ENCODE results near the gene TMUB2.
"Not testable (repeated sequence)": the region's sequence is repeated elsewhere in the genome, so short reads cannot be mapped to it uniquely, and the experiment has no call there.

Gene TMUB2

DNA sequence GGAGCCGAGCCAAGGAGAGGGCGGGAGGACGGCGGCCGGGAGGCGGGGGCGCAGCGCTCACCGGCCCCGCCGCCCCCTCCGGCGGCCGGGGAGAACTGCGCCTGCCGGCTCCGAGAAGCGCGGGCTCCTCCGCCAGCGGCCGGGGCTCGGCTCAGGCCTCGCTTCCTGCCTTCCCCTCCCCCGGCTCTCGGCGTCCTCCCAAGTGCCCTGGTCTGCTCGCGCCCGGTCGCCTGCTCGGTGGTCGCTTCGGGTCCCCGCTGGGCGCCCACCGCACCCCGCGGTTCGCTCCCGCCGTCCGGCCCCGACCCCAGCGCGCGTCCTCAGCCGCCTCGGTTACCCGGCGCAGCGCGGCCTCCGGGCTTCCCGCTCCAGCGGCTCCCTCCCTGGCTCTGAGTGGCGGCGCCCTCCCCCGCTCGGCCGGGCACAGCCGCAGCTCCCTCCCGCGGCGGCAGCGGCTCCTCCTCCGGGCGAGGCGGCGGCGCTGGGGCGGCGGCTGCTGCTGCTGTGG, 32.4 kb downstream of the TMUB2 start:
- DNase-seq (ENCODE audit: low read depth in 2 of 2), result no peak

DNA sequence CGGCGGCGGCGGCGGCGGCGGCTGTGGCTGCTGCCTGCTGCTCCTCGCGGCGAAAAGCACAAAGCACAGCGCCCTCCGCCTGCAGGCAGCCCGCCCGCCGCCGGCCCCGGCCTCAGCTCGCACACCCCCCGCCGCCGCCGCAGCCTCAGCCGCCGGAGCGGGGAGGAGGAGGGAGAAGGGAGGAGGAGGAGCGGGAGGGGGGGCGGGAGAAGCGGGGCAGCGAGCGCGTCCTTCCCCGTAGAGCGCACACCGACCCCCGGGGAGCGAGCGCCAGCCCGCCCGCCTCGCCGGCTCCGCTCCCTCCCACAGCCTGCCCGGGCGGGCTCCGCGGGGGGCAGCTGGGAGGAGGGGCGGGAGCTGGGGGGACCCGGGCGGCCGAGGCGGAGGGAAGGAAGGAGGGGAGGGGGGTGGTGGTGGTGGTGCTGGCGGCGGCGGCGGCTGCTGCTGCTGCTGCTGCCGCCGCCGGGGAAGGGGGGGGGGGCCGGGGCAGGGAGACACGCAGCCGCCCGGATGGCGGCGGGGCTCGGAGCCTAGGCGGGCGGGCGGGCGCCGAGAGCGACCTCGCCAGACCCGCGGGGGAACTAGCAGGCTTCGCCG, 32.9 kb downstream of the TMUB2 start, which contains the start of gene UBTF:
Gene UBTF (minus strand): TSS at position 60 of the 597 bp plus-strand sequence. CDS start 1,446 bp downstream, outside the sequence.
- DNase-seq (ENCODE audit: low read depth in 2 of 2), result no peak

DNA sequence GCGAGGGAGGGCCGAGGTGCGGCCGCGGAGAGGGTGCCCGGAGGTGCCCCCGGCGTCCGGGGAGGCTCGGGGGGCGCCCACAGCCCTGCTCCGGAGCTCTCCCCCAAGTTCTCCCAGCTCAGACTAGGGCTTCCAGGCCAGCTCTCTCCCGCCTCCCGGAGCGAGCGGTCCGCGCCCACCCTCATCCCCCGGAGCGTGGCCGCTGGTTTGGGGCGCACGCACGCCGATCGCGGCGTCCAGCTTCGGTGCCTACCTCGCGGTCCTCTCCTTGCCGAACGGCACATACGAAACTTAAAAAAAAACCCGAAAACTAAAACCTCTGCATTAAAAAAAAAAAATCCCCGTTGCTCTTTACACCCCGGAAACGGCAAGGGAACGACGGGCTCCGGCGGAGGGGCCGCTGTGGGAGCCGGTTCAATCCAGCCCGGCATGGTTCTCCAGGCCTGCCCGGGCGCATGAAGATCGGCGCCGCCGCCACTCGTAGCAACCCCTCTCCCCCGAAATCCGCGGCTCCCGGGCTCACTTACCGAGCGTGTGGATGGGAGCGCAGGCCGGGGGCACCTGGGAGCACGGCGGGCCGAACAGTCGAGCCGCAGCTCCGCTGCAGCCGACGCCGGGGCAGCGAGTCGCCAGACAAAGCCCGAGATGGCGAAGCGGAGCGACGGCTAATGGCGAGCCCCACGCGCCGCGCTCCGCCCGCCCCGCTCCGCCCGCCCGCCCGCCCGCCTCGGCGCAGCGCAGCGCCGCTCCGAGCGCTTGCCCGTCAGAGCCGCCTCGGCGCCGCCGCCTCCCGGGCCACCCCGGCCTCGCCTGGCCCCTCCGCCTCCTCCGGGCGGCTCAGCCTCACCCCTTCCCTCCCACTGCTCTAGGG, 33.7 kb downstream of the TMUB2 start:
- DNase-seq (ENCODE audit: low read depth in 2 of 2), result no peak

DNA sequence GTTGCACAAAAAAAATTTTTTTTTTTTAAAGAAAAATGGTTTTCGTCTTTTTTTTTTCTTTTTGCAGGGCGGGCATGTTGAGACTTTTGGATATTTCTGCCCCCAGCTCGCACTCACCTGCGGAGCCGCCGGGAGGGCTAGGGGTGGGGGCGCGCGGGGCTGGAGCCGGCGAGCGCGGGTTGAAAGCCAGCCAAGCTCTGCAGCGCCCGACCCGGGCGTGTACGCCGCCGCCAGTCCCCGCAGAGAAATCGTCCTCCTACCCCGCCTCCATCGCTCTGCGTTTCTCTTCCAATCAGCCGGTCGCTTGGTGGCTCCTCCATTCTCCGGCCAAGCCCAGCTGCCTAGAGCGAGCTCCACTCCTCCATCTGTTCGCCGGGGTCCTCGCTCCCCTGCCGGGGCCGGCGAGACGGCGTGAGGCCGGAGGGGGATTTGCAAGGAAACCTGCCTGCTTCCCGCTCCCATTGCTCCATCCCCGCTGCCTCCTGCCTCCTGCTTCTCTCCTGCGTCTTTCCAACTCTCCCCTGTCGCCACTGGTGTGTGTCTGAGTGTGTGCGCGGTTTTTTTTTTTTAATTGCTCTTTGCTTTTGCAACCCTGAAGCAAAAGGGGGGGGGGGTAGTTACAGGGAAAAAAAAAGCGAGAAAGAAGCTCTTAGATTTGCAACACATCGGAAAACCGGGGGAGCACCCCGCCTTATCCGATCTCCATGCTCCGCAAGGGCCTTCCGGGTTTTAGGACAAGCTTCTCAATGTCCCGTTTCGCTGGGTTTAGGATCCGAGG, 34.5 kb downstream of the TMUB2 start:
- no peak for DNase-seq (ENCODE audit: low read depth in 2 of 2)

DNA sequence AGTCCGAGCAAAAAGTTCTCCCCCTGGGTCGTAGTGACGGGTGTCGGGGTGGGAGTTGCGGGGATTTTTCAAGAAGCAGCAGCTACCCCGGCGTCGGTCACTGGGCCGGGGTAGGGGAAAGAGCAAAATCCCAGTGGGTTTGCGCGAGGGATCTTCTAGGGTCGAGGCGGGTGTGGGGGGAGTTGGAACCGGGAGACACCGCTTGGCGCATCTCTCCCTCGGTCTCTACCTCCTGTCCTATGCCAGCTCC, 35.0 kb downstream of the TMUB2 start:
- no peak for DNase-seq (ENCODE audit: low read depth in 2 of 2)

DNA sequence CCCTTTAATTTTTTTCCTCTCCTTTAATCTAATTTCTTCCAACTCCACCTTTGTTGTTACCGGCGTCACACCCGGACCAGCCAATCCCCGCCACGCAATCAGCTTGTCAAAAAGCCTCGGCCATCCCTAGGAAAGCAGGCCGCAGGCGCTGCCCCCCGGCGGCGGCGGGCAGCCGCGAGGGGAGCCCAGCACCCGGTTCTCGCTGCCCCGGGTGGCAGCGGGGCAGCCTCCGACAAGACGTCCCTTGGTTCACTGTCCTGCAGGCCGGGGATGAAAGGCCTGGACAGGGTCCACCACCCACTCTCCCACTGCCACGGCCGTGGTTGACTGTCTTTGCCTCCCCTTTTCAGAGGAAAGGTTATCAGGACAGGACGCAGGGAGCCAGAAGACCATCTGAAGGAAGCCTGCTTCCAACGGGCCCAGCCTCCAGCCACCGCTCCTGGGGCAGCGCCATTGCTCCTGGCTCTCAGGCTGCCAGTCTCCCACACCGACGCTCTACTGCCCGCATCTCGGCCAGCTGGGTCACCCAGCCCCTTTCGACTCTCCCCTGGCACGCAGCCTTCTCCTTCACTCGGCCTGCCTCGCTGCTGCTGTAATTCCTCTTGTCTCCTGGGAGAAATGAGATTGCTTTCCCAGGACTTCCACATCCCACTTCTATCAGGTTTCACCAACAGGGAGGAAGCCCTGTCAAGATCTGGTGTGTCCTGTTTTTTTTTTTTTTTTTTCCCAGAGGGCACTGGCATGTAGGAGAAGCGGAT, 35.5 kb downstream of the TMUB2 start:
- no peak for DNase-seq (ENCODE audit: low read depth in 2 of 2)

DNA sequence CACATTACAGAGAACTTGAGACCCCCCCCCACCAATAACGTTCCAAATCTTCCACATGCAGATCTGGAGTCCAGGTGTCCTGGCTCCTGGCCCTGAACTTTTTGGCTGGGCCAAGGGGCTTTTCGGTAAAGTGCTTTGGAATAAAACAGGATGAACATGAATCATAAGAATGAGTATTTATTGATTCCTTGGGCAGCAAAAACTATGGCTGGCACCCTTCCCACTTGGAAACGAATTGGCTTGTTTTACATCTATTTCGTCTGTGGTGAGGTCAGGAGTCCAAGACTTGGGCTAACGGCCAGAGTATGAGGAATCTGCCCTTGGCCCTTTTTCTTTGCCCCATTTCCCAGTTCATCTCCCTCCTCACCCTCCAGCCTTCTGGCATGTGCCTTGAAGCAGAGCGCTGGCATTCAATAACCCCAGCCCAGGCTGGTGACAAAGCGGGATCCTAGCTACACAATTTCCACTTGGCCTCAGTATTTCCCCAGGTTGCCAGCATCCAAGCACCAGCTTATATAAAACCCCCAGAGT, 36.8 kb downstream of the TMUB2 start:
- DNase-seq (ENCODE audit: low read depth in 2 of 2), result no peak

DNA sequence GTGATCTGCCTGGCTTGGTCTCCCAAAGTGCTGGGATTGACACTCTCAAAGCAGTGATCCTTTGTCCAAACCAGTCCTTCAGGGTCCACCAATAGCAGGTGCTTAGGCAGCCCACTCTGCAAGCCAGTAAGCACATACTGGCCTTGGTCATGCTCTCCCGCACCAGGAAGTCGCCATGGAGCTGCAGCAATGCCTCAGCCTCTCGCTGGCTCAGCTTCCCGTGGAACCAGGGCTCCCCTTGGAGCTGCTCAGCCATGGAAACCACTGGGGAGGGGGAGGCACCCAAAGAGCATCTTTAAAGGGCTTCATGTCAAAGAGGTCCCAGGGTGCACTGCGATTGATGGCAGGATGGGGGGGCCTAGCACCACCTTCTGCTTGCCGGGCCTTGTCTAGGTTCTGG, 42.3 kb downstream of the TMUB2 start:
- no peak for DNase-seq (ENCODE audit: low read depth in 2 of 2)

DNA sequence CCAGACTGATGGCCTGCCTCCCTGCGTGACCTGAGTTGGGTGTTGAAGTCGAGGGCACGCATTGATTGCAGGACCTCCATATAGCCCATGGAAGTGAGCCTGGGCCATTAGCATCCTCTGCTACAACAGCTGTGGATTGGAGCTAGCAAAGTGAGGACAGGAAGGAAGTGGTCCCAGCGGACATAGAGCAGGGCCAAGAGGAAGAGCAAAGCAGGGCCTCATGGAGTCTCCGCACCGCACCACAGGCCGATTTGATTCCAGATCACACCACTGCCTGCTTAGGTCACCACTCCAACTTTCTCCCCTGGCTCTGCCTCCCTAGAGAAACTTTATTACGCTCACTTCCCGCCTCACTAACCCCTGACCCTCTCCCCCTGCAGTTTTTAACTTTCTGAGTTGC, 43.4 kb downstream of the TMUB2 start:
- no peak for DNase-seq (ENCODE audit: low read depth in 2 of 2)

- no peak for DNase-seq (ENCODE audit: low read depth in 2 of 2)
These were observed 45.3 kb downstream of the TMUB2 start for GRCh38 chr17:44232061-44232460.

GRCh38 chr17:44233582-44233981, 46.8 kb downstream of the TMUB2 start:
- DNase-seq (ENCODE audit: low read depth in 2 of 2), result no peak

DNA sequence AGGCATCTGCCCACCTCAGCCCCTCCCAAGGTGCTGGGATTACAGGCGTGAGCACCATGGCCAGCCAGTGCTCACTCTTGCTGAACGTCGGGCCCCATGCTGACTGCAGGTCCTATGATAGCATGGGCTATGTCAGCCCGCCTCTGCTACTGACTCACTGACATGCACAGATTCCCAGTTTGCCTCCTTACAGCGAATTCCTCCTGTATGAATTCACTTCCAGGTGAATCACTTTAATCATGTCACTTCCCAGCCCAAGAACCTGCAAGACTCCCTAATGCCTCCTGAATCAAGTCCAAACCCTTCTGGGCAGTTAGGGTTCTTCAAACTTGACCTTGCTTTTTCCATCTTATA, 48.8 kb downstream of the TMUB2 start:
- no peak for DNase-seq (ENCODE audit: low read depth in 2 of 2)

DNA sequence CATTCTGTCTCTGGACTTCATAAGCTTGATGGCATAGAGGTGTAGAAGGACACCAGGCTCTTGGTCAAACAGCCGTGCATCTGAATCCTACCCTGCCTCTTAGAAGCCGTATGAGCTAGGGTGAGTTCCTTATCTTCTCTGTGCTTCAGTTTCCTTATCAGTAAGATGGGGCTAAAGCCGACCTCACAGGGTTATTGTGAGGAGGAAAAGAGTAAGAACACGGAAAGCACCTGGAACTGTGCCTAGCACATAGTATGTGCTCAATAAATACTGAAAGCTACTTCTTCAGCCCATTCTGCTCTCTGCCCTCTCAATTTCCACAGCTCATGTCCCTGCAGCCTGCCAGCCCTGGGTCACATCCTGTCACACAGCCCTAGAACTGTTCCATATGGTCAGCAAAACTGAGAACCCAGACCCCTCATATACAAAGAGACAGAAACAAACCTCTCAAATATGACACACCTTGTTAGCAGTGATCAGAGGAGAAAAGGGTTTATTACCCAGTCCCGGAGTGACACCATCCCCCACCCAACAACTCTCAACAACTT, 49.7 kb downstream of the TMUB2 start:
- no peak for DNase-seq (ENCODE audit: low read depth in 2 of 2)

GRCh38 chr17:44237886-44238285, 51.1 kb downstream of the TMUB2 start:
- not testable (repeated sequence) for DNase-seq (ENCODE audit: low read depth in 2 of 2)

- no peak for DNase-seq (ENCODE audit: low read depth in 2 of 2)
These were observed 54.4 kb downstream of the TMUB2 start for GRCh38 chr17:44241106-44241624.

Measured in activated CD8-positive, alpha-beta memory T cell treated with anti-CD3 and anti-CD28 coated beads for 4 hours (primary cell).